HCT116 (cell line): ENCODE results near the gene CD300LB. TPM values are rescaled to one million over a fixed set of nuclear protein-coding genes. Genes with fewer than 3 reads are reported as not detected.

ENCODE experiments used
- ATAC-seq: fragments of 200-7000 bp; cut with Tn5 transposase; 2 replicates; pipeline ENCODE4 v1.9.1; 2020; ENCODE audit warnings: mild to moderate bottlenecking, moderate library complexity
- BruUV-seq: library from RNA; stranded (reverse); fragments of 400-500 nt; replicated peaks from 2 replicates; lab custom pipeline; 2021; lab: Mats Ljungman, UMichigan
- CTCF ChIA-PET: fragments of 300-600 bp; sonication (Branson Sonifier 250); formaldehyde crosslinking; loops from one replicate; lab custom pipeline; 2021; ENCODE audit warnings: antibody characterized with exemption; lab: Charles Lee
- POLR2A ChIA-PET: fragments of 300-600, 350-600 bp; sonication (Branson Sonifier 250); formaldehyde crosslinking; loops from one replicate; lab custom pipeline; 2021; ENCODE audit warnings: antibody characterized with exemption; lab: Charles Lee
- RAD21 ChIA-PET, 2 experiments: fragments of 300-600 bp; sonication (Branson Sonifier 250); formaldehyde crosslinking; loops; one replicate each; lab custom pipeline; 2023; ENCODE audit warnings: low total read pairs in 2 of 2; ENCODE audit not compliant: uncharacterized antibody in 2 of 2, unreplicated experiment in 2 of 2, low non-redundant PET in 1 of 2; lab: Charles Lee
- DNase-seq: peaks from one replicate; pipeline ENCODE4 v3.0.0-alpha.2; 2010; ENCODE audit warnings: low read depth, low spot score
- H2AFZ ChIP-seq: fragments of 200-600 bp; shearing (Covaris generic), sonication (generic); 2 replicates; pipeline ENCODE4 v1.6.1; 2017; ENCODE audit warnings: low read depth, mixed run types, mixed read lengths, antibody characterized with exemption, low read length; ENCODE audit not compliant: poor library complexity, severe bottlenecking
- H3K27ac ChIP-seq: 2 replicates; pipeline ENCODE4 v1.5.1; 2012; ENCODE audit warnings: low read depth, low read length
- H3K27me3 ChIP-seq: fragments of 200-600 bp; sonication (generic); 2 replicates; pipeline ENCODE4 v1.6.1; 2016; ENCODE audit warnings: mixed run types, low read length, mixed read lengths; ENCODE audit not compliant: insufficient read depth
- H3K36me3 ChIP-seq, 2 experiments: fragments of 200-500 bp in 1 of 2; fragments of 200-600 bp in 1 of 2; sonication (Bioruptor generic) in 1 of 2; sonication (generic) in 1 of 2; 2 replicates each; pipeline versions ENCODE4 v1.5.1 to v1.6.1; 2014 to 2016; ENCODE audit warnings: low read length in 2 of 2, inconsistent platforms in 1 of 2, mixed read lengths in 1 of 2, mixed run types in 1 of 2; ENCODE audit not compliant: insufficient read depth in 2 of 2, control insufficient read depth in 1 of 2
- H3K4me1 ChIP-seq, 2 experiments: fragments of 200-600 bp in 1 of 2; sonication (generic) in 1 of 2; 2 replicates each; pipeline versions ENCODE4 v1.5.1 to v1.6.1; 2012 to 2017; ENCODE audit warnings: low read length in 2 of 2, inconsistent platforms in 1 of 2, mild to moderate bottlenecking in 1 of 2, mixed read lengths in 1 of 2, mixed run types in 1 of 2, moderate library complexity in 1 of 2; ENCODE audit not compliant: insufficient read depth in 2 of 2, control insufficient read depth in 1 of 2
- H3K4me2 ChIP-seq: fragments of 200-600 bp; sonication (generic); 2 replicates; pipeline ENCODE4 v1.6.1; 2017; ENCODE audit warnings: mixed run types, low read length, mixed read lengths
- H3K4me3 ChIP-seq, 2 experiments: fragments of 200-600 bp in 1 of 2; sonication (generic) in 1 of 2; replicated peaks in 1 of 2; 2 replicates each; pipeline ENCODE4 v1.5.1; 2011 to 2016; ENCODE audit warnings: low read length in 2 of 2, control low read depth in 1 of 2, low read depth in 1 of 2, mild to moderate bottlenecking in 1 of 2, mixed read lengths in 1 of 2, mixed run types in 1 of 2
- H3K79me2 ChIP-seq: fragments of 200-600 bp; sonication (generic); 2 replicates; pipeline ENCODE4 v1.6.1; 2017; ENCODE audit warnings: mild to moderate bottlenecking, mixed run types, low read length, moderate library complexity, mixed read lengths; ENCODE audit not compliant: insufficient read depth
- H3K9ac ChIP-seq: fragments of 200-600 bp; sonication (generic); 2 replicates; pipeline ENCODE4 v1.6.1; 2016; ENCODE audit warnings: low read length, mixed read lengths
- H3K9me2 ChIP-seq: fragments of 200-600 bp; sonication (generic), shearing (Covaris generic); 2 replicates; pipeline ENCODE4 v1.6.1; 2017; ENCODE audit warnings: mixed run types, mild to moderate bottlenecking, moderate library complexity; ENCODE audit not compliant: insufficient read depth
- H3K9me3 ChIP-seq, 2 experiments: fragments of 200-500 bp in 1 of 2; fragments of 200-600 bp in 1 of 2; sonication (Bioruptor generic) in 1 of 2; sonication (generic) in 1 of 2; 2 replicates each; pipeline ENCODE4 v1.6.1; 2014 to 2017; ENCODE audit warnings: low read length in 2 of 2, mixed read lengths in 2 of 2, inconsistent platforms in 1 of 2, low read depth in 1 of 2, mild to moderate bottlenecking in 1 of 2, mixed run types in 1 of 2, moderate library complexity in 1 of 2; ENCODE audit not compliant: control insufficient read depth in 1 of 2, insufficient read depth in 1 of 2
- H4K20me1 ChIP-seq: fragments of 200-600 bp; sonication (generic), shearing (Covaris generic); 2 replicates; pipeline ENCODE4 v1.6.1; 2017; ENCODE audit warnings: mixed run types, mild to moderate bottlenecking, moderate library complexity; ENCODE audit not compliant: insufficient read depth
- intact Hi-C: fragments of 100-400 bp; cut with micrococcal nuclease; formaldehyde crosslinking; loops from 2 replicates; pipeline ENCODE4 v1.10.0; 2022
- total RNA-seq: library from RNA; stranded (reverse); gene quantifications from one replicate; pipeline ENCODE4 v1.2.1, GENCODE V29; 2021; ENCODE audit not compliant: unreplicated experiment
- TF ChIP-seq, protein P1 (sequence below): IDR thresholded peaks from 2 replicates; pipeline ENCODE4 v1.6.1; 2012; ENCODE audit warnings: low read depth

The CD300LB gene
- total RNA-seq, 1 experiment from 2014 or later = not detected

- no peaks in the 10 kb centered on the region for H4K20me1 ChIP-seq
- peaks cover 0 to 5% of the 10 kb centered on the region in 2 experiments; a peak in 1 of 4 replicates for H3K4me1 ChIP-seq
- no TSS peak for BruUV-seq
- RAD21 ChIA-PET = no interaction called here
- H3K9me3 ChIP-seq = no peaks in the 10 kb centered on the region
- H3K36me3 ChIP-seq = no peaks in the 10 kb centered on the region
- no peak for ATAC-seq
- H3K27ac ChIP-seq = no peak overlapping the region
- POLR2A ChIA-PET = no interaction called here
- no peaks in the 10 kb centered on the region for H3K79me2 ChIP-seq
- CTCF ChIA-PET = interaction anchor here (0.7 kb wide), 1 partner anchor 12 kb away, joined by 3 read pairs; no protein-coding TSS in a partner anchor
- no peaks in the 10 kb centered on the region for H3K9me2 ChIP-seq
- no peak overlapping the region for H3K4me3 ChIP-seq
- H3K9ac ChIP-seq = no peak overlapping the region
- no peak for DNase-seq
- intact Hi-C loops = no loop called here
- no peak overlapping the region for H2AFZ ChIP-seq
- H3K27me3 ChIP-seq = no peaks in the 10 kb centered on the region; the same call in 1 of the 2 replicates
- TF ChIP-seq, protein P1, sequence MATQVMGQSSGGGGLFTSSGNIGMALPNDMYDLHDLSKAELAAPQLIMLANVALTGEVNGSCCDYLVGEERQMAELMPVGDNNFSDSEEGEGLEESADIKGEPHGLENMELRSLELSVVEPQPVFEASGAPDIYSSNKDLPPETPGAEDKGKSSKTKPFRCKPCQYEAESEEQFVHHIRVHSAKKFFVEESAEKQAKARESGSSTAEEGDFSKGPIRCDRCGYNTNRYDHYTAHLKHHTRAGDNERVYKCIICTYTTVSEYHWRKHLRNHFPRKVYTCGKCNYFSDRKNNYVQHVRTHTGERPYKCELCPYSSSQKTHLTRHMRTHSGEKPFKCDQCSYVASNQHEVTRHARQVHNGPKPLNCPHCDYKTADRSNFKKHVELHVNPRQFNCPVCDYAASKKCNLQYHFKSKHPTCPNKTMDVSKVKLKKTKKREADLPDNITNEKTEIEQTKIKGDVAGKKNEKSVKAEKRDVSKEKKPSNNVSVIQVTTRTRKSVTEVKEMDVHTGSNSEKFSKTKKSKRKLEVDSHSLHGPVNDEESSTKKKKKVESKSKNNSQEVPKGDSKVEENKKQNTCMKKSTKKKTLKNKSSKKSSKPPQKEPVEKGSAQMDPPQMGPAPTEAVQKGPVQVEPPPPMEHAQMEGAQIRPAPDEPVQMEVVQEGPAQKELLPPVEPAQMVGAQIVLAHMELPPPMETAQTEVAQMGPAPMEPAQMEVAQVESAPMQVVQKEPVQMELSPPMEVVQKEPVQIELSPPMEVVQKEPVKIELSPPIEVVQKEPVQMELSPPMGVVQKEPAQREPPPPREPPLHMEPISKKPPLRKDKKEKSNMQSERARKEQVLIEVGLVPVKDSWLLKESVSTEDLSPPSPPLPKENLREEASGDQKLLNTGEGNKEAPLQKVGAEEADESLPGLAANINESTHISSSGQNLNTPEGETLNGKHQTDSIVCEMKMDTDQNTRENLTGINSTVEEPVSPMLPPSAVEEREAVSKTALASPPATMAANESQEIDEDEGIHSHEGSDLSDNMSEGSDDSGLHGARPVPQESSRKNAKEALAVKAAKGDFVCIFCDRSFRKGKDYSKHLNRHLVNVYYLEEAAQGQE = no peak
- no peak overlapping the region for H3K4me2 ChIP-seq
Observed at GRCh38 chr17:74544991-74545842, 13.9 kb upstream of the CD300LB start.
